Left lung (tissue), 10 donors: Measurements from ENCODE around the gene SRPRB. TPM values are rescaled to one million over a fixed set of nuclear protein-coding genes. Genes with fewer than 3 reads are reported as not detected.

Source experiments
- ATAC-seq: fragments of 200-7000 bp; cut with Tn5 transposase; one replicate; pipeline ENCODE4 v1.9.1; 2020; ENCODE audit warnings: moderate library complexity
- DNase-seq, 4 donors: peaks; one replicate each; pipeline ENCODE4 v3.0.0-alpha.2; 2013 to 2020
- H3K27ac ChIP-seq, 2 donors: fragments of 200-600 bp; sonication (generic) in 1 of 2; one replicate each; pipeline versions ENCODE4 v1.5.0 to v1.8.0; 2020 to 2021
- H3K27me3 ChIP-seq, 2 donors: fragments of 200-600 bp; sonication (generic) in 1 of 2; one replicate each; pipeline versions ENCODE4 v1.5.0 to v1.8.0; 2020 to 2021
- H3K36me3 ChIP-seq, 2 donors: fragments of 200-600 bp; sonication (generic) in 1 of 2; one replicate each; pipeline versions ENCODE4 v1.5.0 to v1.8.0; 2020 to 2021
- H3K4me1 ChIP-seq, 2 donors: fragments of 200-600 bp; one replicate each; pipeline ENCODE4 v1.8.0; 2021
- H3K4me3 ChIP-seq, 2 donors: fragments of 200-600 bp; sonication (generic) in 1 of 2; one replicate each; pipeline versions ENCODE4 v1.5.0 to v1.8.0; 2020 to 2021; ENCODE audit warnings: mild to moderate bottlenecking in 1 of 2
- H3K9me3 ChIP-seq, 2 donors: fragments of 200-600 bp; sonication (generic) in 1 of 2; one replicate each; pipeline versions ENCODE4 v1.5.0 to v1.8.0; 2020 to 2021
- CTCF ChIP-seq, 2 donors: fragments of 200-600 bp; sonication (generic) in 1 of 2; IDR thresholded peaks; one replicate each; pipeline versions ENCODE4 v1.5.0 to v1.8.0; 2021; ENCODE audit warnings: antibody characterized with exemption in 2 of 2
- intact Hi-C, 2 donors: fragments of 100-400 bp; cut with DNase I; formaldehyde crosslinking; loops; one replicate each; pipeline versions ENCODE4 v1.11.2 to v1.14.2; 2022
- polyA plus RNA-seq, 6 donors: library from polyadenylated mRNA; unstranded; fragments of 120-200 nt; gene quantifications; one replicate each; pipeline ENCODE4 v1.2.1, GENCODE V29; 2013; ENCODE audit not compliant: insufficient read length in 6 of 6
- total RNA-seq, 2 donors: library from RNA; stranded (reverse); fragmentation: NEBNext Ultra II Directional; extraction: Animal tissue kit (Norgen Biotek cat#: 25700); gene quantifications; one replicate each; pipeline ENCODE4 v1.2.1, GENCODE V29; 2021
- donor health status: DM: no; HTN: yes; CAD: no.
- donor health status: DM: no; HTN: no; CAD: no.

SRPRB gene
- total and polyA plus RNA-seq, 8 donors = 36.2 to 117 (median 43.9) TPM

- intact Hi-C loops = no loop called here
- no peak for TF ChIP-seq CTCF (IDR thresholded peaks at IDR 0.05)
- Histone ChIP-seq H3K4me3 (no peak overlapping the region), H3K9me3 (no peaks in the 10 kb centered on the region), H3K36me3 (no peaks in the 10 kb centered on the region), H3K27me3 (no peaks in the 10 kb centered on the region), H3K27ac (no peak overlapping the region), H3K4me1 (no peaks in the 10 kb centered on the region)
- ATAC-seq (no peak), DNase-seq (no peak)
Observed at GRCh38 chr3:133838916-133839800, 33.5 kb downstream of the SRPRB start.

DNA sequence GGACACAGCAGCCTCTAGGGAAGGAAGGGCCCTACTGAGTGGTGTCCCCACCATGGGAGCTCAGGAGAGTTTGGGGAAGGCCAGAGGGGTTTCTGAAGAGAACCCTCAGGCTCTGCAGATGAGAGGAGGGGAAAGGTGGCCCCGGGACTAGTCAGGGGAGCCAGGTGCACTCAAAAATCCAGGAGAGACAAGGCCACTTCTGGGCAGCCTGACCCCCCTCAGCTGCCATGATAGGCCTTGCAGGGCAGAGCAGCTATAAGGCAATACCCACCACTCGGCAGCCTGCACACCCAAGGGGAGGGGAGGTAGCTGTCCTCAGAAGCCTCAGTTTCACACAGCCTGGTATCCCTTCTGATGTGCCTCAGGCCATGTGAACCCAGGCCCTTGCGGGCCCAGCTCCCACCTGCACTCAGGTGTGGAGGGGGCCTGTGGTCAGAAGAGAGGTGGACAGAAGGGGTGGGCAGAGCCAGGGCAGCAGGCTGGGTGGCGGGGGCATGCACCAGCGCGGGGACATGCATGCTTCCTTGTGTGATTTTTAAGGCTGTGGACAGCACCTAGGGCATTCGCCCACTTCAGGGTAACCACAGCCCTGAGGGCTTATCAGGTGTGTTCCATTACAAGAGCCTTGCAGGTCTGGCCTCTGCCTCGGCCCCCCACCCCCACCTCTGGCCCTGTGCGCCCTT, 34.6 kb downstream of the SRPRB start:
- H3K27ac ChIP-seq = no peak overlapping the region
- no peak for TF ChIP-seq CTCF (IDR thresholded peaks at IDR 0.05)
- H3K36me3 ChIP-seq = no peaks in the 10 kb centered on the region
- H3K27me3 ChIP-seq = no peaks in the 10 kb centered on the region
- ATAC-seq (no peak), DNase-seq (no peak)
- H3K4me3 ChIP-seq = no peak overlapping the region
- no peaks in the 10 kb centered on the region for H3K4me1 ChIP-seq
- intact Hi-C loops = no loop called here
- no peaks in the 10 kb centered on the region for H3K9me3 ChIP-seq

DNA sequence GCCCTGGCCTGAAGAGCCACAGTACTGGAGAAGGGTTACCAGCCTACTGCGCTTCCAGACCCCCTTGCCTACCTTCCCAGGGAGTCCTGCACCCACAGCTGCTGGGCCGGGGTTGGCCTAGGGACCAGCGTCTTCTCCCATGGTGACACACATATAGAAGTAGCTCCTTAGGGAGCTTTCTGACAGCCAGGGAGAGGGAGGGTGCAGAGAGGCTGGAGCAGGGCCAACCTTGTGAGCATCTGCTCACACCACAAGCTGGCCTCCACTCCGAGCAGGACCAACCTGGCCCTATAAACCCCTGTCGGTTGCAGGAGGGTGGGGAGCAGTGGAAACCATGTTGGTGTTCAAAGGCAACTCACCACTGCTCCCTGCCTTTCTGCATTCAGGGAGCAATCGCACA, 35.2 kb downstream of the SRPRB start:
- Histone ChIP-seq H3K4me1 (no peaks in the 10 kb centered on the region), H3K27ac (no peak overlapping the region), H3K4me3 (no peak overlapping the region), H3K36me3 (no peaks in the 10 kb centered on the region), H3K27me3 (no peaks in the 10 kb centered on the region), H3K9me3 (no peaks in the 10 kb centered on the region)
- TF ChIP-seq CTCF (IDR thresholded peaks at IDR 0.05) = no peak
- DNase-seq (no peak), ATAC-seq (no peak)
- intact Hi-C loops = no loop called here

GRCh38 chr3:133841196-133841595, 35.6 kb downstream of the SRPRB start:
- DNase-seq (no peak), ATAC-seq (no peak)
- Histone ChIP-seq H3K4me3 (no peak overlapping the region), H3K27me3 (no peaks in the 10 kb centered on the region), H3K4me1 (no peaks in the 10 kb centered on the region), H3K27ac (no peak overlapping the region), H3K9me3 (no peaks in the 10 kb centered on the region), H3K36me3 (no peaks in the 10 kb centered on the region)
- intact Hi-C loops = no loop called here
- no peak for TF ChIP-seq CTCF (IDR thresholded peaks at IDR 0.05)

- no peaks in the 10 kb centered on the region for H3K4me1 ChIP-seq
- DNase-seq (no peak), ATAC-seq (no peak)
- no peak for TF ChIP-seq CTCF (IDR thresholded peaks at IDR 0.05)
- no peaks in the 10 kb centered on the region for H3K9me3 ChIP-seq
- no peak overlapping the region for H3K4me3 ChIP-seq
- H3K27ac ChIP-seq = no peak overlapping the region
- H3K36me3 ChIP-seq = no peaks in the 10 kb centered on the region
- H3K27me3 ChIP-seq = no peaks in the 10 kb centered on the region
- intact Hi-C loops = no loop called here
Observed at GRCh38 chr3:133842158-133842557, 36.5 kb downstream of the SRPRB start.
